ENCODE measurements around the gene MDFI.

The MDFI gene

GRCh38 chr6:41633056-41633634, 5.1 kb upstream of the MDFI start:
- DNase-seq (ENCODE audit: low spot score): no peak

DNA sequence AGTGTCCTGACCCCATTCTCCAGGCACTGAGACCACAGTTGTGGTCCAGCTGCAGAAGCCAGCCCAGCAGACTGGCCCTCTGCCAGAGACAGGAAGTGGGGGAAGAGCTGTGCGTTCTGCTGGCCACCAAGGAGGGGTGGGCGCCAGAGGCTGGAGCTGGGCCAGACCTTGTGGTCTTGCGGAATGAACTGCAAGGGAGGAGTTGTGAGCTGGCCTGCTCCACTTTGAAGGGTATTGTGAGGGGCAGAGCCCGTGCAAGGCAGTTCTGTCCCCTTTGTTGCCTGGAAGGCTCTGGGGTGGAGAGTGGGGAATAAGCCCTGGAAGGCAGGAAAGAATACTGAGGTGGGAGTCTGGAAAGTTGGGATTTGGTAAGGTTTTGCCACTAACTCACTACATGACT, 3.6 kb upstream of the MDFI start:
- no peak for DNase-seq (ENCODE audit: low spot score)

GRCh38 chr6:41635365-41635764, 2.9 kb upstream of the MDFI start:
- DNase-seq (ENCODE audit: low spot score): no peak

- DNase-seq (ENCODE audit: low spot score): no peak
These were observed 1.5 kb upstream of the MDFI start for GRCh38 chr6:41636833-41637193.

GRCh38 chr6:41637194-41638001, 870 bp upstream of the MDFI start:
- no peak for DNase-seq (ENCODE audit: low spot score)

DNA sequence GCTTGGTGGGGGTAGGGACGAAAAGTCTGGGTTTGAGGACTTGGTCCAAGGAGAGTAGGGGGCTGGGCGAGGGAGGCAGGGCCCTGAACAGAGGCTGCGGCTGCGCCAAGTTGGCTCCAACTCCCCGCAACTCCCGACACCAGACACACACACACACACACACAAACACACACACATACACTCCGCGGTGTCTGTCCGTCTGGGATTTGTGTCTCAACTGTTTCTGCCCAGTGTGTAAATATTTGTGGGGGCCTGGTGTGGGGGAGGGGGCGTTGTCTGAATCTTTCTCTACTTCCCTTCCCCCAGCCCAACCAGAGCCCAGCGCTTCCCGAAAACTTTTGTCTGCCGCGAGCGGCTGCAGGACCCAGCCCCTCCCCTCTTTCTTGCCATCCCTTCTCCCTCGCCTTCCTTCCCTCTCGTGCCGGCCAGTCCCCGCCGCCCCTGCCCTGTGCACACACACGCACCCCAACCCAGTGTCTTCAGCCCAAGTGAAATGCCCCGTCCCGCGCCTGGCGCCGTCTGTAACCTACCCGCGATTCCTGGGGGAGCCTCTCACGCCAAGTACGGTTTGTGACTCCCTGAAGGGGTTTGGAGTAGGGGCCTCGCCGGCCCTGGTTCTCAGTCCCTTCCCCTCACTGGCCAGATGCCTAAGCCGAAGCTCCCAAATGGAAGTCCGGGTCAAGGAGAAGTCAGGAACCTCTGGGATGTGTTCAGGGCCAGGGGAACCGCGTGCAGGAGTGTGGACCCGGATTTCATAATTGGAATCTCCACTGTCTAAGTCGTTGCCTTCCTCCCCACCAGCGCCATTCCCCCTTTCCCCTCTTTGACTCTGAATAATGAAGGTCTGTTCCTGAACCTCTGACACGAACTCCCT, 904 bp downstream of the MDFI start:
- no peak for DNase-seq (ENCODE audit: low spot score)

DNA sequence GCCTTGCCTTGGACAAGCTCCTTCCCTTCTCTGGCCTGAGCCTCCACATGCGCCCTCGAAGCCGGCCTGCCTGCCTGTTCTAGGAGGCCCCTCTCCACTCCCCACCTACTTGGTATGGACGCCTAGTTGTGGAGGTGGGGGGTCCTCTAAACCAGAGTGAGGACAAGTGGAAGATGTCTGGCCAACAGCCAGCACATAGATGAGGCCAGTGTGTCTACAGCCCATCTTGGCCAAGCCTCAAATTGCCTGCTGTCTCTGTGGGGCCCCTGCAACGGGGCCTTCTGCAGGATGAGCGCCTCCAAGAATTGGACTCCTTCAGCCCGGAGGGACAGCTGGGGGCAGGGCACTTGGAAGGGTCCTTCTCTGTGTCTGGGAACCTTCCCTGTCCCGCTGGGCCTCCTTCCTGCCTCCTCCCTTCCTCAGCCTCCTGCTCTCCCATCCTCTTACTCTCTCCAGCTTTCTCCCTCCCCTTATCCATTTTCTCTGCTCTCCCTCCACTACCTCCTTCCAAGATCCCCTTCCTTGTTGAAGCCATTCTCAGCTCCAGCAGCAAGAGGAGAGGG, 1.6 kb downstream of the MDFI start:
- no peak for DNase-seq (ENCODE audit: low spot score)

DNA sequence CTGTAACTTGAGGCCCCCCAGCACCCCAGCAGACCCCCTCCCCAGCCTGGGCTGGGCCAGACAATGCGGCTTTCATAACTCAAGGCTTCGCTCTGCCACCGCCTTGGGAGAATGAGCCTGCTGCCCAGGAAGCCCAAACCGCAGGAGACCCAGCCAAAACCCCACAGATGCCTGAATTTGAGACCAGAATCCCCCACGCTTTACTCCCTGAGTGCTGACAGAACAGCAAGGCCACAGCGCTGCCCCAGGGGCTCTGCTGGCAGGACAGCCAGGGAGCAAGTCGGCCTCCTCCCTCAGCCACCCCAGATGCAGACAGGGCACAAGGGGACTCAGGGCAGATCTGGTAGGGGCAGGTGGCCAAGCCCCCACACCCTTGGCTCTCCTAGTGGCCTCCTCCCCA, 2.2 kb downstream of the MDFI start:
- DNase-seq (ENCODE audit: low spot score): no peak

GRCh38 chr6:41641352-41641925, 3.2 kb downstream of the MDFI start:
- DNase-seq (ENCODE audit: low spot score): no peak

DNA sequence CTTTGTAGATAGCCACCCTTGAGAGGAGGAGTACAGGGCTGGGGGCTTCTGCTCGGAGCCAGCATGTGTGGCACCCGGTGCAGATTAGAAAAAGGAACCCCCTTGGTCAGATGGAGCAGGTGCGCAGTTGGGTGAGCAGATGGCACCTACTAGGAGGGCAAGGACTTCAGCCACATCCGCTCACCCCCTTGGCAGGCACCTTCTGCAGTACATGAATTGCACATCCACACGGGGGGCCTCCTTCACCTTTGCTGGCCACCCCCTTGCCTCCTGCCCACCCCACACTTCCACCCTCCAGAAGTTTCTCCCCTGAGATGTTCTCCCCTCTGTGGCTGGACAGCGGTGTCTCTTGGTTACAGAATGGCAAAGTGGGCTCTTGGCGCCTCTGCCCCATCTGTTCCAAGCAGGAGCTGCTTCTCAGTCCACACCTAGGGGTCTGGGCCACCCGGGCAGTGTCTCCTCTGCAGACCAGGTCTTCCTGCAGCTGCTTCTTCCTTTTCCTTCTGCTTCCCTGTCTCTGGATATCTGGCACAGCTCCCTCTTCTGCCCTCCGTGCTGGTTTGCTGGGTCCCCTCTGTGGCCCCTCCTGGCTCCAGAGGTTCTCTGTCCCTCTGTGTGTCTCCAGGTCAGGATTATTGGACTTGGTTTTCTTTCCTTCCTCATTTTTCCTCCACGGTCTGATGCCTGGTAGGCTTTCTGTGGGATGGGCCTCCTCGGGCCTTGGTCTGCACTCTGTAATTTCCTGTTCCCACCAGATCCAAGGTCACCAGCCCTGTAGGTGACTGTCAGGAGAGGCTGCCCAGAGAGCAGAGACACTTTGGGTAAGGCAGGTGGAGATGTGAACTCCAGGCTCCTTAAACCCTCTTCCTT, 4.1 kb downstream of the MDFI start:
- DNase-seq (ENCODE audit: low spot score): no peak

DNA sequence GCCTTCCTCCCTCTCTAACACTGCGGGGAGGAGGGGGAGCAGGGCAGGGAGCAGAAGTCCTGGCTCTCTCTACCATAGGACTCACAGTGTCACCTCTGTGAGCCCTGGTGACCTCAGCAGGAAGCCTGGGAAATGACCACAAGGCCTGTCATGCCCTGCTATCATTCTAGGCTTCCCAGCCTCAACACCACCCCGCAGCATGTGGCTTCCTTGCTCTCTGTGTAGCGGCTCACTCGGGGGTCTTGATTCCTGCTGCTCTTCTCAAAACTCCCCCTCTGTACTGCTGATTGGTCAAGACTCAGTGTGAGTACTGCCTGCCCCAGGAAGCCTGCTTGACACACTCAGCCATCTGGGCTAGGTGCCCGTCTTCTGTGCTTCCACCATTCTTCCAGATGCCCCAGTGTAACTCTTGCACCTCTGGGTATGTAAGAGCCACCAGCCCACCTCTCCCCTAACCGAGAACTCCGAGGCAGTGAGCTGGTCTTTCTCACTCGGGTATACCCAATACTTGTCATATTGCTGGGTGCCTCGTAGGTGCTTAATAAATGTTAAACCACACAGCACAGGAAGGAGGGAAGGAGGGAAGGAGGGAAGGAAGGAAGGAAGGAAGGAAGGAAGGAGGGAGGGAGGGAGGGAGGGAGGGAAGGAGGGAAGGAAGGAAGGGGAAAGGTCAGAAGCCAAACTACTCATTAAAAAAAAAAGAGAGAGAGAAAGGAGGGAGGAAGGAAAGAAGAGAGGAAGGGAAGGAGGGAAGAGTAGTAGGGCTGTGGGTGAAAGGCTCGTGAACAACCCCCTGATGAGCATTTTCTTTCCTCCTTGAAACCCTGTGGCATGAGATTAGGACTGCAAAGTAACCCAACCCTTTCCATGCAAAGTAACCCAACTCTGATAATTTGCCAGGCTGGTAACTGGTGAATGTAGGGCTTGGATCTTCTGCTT, 5.0 kb downstream of the MDFI start:
- no peak for DNase-seq (ENCODE audit: low spot score)

DNA sequence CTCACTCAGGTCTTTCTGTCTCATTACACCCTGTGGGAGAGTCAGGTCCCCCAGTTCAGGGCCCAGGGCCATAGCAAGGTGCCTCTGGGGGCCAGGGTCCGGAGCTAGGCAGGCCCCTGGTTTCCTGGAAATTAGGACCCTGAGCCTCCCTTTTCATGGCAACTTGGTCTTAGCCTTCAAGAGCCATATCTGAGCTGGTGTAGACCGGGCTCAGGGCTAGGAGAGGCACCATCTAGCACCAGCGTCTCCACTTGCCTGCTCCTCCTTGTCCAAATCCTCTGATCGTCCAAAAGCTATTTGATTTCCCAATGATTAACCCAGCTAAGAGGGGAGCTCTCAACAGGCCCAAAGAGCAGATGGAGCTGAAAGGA, 5.6 kb downstream of the MDFI start:
- DNase-seq (ENCODE audit: low spot score): no peak

- DNase-seq (ENCODE audit: low spot score): no peak
These were observed 6.1 kb downstream of the MDFI start for GRCh38 chr6:41644297-41644879.

- DNase-seq (ENCODE audit: low spot score): no peak
These were observed 6.8 kb downstream of the MDFI start for GRCh38 chr6:41645007-41645618.

- DNase-seq (ENCODE audit: low spot score): no peak
These were observed 7.9 kb downstream of the MDFI start for GRCh38 chr6:41646026-41646795.

DNA sequence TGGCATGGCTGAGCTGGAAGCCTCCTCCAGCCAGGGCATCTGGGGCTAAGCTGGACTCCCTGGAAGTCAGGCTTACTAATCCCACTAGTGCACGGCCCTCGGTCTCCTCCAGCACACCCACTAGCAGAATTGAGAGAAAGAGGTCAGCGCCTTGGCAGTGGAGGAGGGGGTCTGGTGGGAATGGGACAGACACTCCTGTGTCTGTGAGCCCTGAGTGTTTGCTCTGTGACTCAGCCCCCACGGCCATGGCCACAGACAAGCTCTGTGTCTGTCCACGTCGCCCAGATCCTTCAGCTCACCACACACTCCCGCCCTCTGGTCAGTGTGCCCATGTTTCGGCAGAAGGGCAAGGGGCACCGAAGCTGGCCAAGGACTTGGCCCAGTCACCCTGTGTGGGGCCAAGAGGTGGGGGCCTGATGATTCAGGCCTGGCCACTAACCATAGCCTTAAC, 8.8 kb downstream of the MDFI start:
- no peak for DNase-seq (ENCODE audit: low spot score)

DNA sequence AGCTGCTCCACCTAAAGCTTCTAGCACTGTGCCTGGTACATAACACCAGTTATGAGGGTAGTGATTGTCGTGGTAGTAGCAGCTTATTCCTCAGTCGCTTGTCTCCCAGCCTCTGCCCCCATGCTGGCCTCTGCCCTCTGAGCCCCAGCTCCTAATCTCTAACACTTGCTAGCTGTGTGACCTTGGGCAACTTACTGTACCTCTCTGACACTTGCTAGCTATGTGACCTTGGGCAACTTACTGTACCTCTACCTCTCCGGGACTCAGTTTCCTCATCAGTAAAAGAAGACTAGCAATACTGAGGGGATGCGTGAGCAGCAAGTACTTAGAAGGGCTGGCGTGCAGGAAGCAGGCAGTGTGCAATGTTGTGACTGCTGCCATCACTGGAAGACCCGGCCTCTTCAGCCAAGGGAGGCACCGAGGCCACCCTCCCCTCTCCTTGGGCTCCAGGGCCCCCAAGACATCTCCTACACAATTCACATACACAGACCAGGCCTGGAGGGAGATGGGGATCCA, 9.9 kb downstream of the MDFI start:
- DNase-seq (ENCODE audit: low spot score): no peak

DNA sequence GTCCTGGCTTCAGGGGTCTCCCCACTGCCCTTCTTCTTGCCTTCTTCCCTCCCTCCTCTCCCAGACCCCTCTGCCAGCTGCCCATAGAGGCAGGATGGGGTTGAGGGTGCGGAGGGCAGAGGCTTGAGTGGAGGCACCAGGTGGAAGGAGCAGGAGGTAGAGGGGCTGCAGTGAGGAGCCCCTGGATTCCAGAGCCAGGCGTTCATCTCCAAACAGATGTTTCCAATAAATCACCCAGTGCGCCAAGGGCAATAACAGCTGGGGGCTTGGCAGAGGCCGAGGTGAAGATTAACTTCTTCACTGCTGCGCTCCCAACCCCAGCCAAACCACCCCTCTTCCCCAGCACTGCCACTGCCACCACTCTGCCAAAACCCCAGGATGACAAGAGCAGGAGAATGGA, 10.7 kb downstream of the MDFI start:
- no peak for DNase-seq (ENCODE audit: low spot score)

Measured in SK-N-DZ (cell line).